ENCODE measurements around the gene ZNF205.

DNA sequence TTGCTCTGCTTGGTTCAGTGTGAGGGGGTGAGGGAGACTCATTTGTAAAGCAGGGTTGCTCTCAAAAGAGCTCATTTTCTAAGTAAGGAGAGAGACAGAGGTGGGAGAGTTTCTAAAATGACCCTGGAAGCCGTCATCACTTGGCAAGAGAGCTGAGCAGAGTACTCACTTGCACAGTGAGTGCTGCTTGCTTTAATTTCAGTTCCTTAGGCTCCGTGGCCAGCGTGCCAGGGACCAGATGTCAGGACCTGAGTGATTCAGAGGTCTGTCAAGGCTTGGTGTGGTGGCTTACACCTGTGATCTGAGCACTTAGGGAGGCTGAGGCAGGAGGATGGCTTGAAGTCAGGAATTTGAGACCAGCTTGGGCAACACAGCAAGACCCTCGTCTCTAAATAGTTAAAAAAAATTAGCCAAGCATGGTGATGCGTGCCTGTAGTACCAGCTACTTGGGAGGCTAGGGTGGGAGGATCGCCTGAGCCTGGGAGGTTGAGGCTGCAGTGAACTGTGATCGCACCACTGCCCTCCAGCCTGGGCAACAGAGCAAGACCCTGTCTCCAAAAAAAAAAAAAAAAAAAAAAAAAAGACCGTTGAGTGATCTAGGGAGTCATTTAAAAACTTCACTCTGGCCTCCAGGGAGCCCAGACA lies 10.7 kb downstream of the ZNF205 start:
- TF ChIP-seq, protein P1, sequence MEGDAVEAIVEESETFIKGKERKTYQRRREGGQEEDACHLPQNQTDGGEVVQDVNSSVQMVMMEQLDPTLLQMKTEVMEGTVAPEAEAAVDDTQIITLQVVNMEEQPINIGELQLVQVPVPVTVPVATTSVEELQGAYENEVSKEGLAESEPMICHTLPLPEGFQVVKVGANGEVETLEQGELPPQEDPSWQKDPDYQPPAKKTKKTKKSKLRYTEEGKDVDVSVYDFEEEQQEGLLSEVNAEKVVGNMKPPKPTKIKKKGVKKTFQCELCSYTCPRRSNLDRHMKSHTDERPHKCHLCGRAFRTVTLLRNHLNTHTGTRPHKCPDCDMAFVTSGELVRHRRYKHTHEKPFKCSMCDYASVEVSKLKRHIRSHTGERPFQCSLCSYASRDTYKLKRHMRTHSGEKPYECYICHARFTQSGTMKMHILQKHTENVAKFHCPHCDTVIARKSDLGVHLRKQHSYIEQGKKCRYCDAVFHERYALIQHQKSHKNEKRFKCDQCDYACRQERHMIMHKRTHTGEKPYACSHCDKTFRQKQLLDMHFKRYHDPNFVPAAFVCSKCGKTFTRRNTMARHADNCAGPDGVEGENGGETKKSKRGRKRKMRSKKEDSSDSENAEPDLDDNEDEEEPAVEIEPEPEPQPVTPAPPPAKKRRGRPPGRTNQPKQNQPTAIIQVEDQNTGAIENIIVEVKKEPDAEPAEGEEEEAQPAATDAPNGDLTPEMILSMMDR (conservative IDR thresholded peaks at IDR 0.05; ENCODE audit: low read depth in 2 of 2): no peak
- TF ChIP-seq POLR2AphosphoS5 (IDR thresholded peaks at IDR 0.05; ENCODE audit: low read depth): no peak
- no peak for TF ChIP-seq JUNB (IDR thresholded peaks at IDR 0.05; ENCODE audit: unreplicated experiment)
- TF ChIP-seq EZH2 (IDR thresholded peaks at IDR 0.05; ENCODE audit: low read depth, unreplicated experiment): no peak
- TF ChIP-seq, protein P2, sequence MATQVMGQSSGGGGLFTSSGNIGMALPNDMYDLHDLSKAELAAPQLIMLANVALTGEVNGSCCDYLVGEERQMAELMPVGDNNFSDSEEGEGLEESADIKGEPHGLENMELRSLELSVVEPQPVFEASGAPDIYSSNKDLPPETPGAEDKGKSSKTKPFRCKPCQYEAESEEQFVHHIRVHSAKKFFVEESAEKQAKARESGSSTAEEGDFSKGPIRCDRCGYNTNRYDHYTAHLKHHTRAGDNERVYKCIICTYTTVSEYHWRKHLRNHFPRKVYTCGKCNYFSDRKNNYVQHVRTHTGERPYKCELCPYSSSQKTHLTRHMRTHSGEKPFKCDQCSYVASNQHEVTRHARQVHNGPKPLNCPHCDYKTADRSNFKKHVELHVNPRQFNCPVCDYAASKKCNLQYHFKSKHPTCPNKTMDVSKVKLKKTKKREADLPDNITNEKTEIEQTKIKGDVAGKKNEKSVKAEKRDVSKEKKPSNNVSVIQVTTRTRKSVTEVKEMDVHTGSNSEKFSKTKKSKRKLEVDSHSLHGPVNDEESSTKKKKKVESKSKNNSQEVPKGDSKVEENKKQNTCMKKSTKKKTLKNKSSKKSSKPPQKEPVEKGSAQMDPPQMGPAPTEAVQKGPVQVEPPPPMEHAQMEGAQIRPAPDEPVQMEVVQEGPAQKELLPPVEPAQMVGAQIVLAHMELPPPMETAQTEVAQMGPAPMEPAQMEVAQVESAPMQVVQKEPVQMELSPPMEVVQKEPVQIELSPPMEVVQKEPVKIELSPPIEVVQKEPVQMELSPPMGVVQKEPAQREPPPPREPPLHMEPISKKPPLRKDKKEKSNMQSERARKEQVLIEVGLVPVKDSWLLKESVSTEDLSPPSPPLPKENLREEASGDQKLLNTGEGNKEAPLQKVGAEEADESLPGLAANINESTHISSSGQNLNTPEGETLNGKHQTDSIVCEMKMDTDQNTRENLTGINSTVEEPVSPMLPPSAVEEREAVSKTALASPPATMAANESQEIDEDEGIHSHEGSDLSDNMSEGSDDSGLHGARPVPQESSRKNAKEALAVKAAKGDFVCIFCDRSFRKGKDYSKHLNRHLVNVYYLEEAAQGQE (IDR thresholded peaks at IDR 0.05; ENCODE audit: unreplicated experiment): no peak
- TF ChIP-seq ZNF114 (CRISPR knock-in tag; IDR thresholded peaks at IDR 0.05): no peak
- TF ChIP-seq, protein P3, sequence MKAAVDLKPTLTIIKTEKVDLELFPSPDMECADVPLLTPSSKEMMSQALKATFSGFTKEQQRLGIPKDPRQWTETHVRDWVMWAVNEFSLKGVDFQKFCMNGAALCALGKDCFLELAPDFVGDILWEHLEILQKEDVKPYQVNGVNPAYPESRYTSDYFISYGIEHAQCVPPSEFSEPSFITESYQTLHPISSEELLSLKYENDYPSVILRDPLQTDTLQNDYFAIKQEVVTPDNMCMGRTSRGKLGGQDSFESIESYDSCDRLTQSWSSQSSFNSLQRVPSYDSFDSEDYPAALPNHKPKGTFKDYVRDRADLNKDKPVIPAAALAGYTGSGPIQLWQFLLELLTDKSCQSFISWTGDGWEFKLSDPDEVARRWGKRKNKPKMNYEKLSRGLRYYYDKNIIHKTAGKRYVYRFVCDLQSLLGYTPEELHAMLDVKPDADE (IDR thresholded peaks at IDR 0.05): no peak
- TF ChIP-seq CREB1 (CRISPR knock-in tag; IDR thresholded peaks at IDR 0.05; ENCODE audit: low read depth): no peak
- no peak for TF ChIP-seq EZH2phosphoT487 (IDR thresholded peaks at IDR 0.05; ENCODE audit: unreplicated experiment)
- TF ChIP-seq STAT1 (IDR thresholded peaks at IDR 0.05; ENCODE audit: unreplicated experiment): no peak
